Esophagus muscularis mucosa (tissue), 4 donors: Measurements from ENCODE around the gene BTLA. TPM values are rescaled to one million over a fixed set of nuclear protein-coding genes. Genes with fewer than 3 reads are reported as not detected.

Source experiments
- DNase-seq: peaks from one replicate; pipeline ENCODE4 v3.0.0-alpha.2; 2017; ENCODE audit errors: extremely low spot score
- H3K27ac ChIP-seq, 4 donors: fragments of 200-600 bp; sonication (generic); replicated peaks in 1 of 4; 1 replicate in 3 of 4; 2 replicates in 1 of 4; pipeline ENCODE4 v1.5.1; 2016 to 2019; ENCODE audit warnings: mild to moderate bottlenecking in 1 of 4
- H3K27me3 ChIP-seq, 4 donors: fragments of 200-600 bp; sonication (generic); one replicate each; pipeline versions ENCODE4 v1.5.1 to v1.6.0; 2016 to 2019
- H3K36me3 ChIP-seq, 4 donors: fragments of 200-600 bp; sonication (generic); one replicate each; pipeline ENCODE4 v1.5.1; 2016 to 2019
- H3K4me1 ChIP-seq, 4 donors: fragments of 200-600 bp; sonication (generic); one replicate each; pipeline ENCODE4 v1.5.1; 2016 to 2019
- H3K4me3 ChIP-seq, 4 donors: fragments of 200-600 bp; sonication (generic); 1 replicate in 2 of 4; 2 replicates in 2 of 4; pipeline ENCODE4 v1.5.1; 2016 to 2019; ENCODE audit warnings: mild to moderate bottlenecking in 4 of 4, moderate library complexity in 1 of 4
- H3K9me3 ChIP-seq, 4 donors: fragments of 200-600 bp; sonication (generic); 1 replicate in 3 of 4; 2 replicates in 1 of 4; pipeline ENCODE4 v1.5.1; 2016 to 2019
- CTCF ChIP-seq, 3 experiments: fragments of 200-600 bp in 2 of 3; fragments of 450-650 bp in 1 of 3; sonication (generic) in 2 of 3; IDR thresholded peaks; one replicate each; pipeline ENCODE4 v1.5.1; 2017 to 2019; ENCODE audit warnings: antibody characterized with exemption in 3 of 3, mild to moderate bottlenecking in 2 of 3, moderate library complexity in 1 of 3
- EP300 ChIP-seq: sonication (generic); formaldehyde crosslinking; IDR thresholded peaks from one replicate; pipeline ENCODE4 v1.6.1; 2017; ENCODE audit warnings: antibody characterized with exemption
- POLR2A ChIP-seq: fragments of 450-650 bp; IDR thresholded peaks from one replicate; pipeline ENCODE4 v1.6.1; 2017; ENCODE audit warnings: antibody characterized with exemption, moderate library complexity, mild to moderate bottlenecking, low read depth
- POLR2AphosphoS5 ChIP-seq, 2 donors: sonication (generic); formaldehyde crosslinking; IDR thresholded peaks; one replicate each; pipeline ENCODE4 v1.6.1; 2017; ENCODE audit warnings: antibody characterized with exemption in 2 of 2
- WGBS: methylation state at CpG from one replicate; pipeline ENCODE4 v1.1.5; 2018; 5-methylcytosine and 5-hydroxymethylcytosine counted together
- intact Hi-C: fragments of 100-400 bp; cut with DNase I; formaldehyde crosslinking; loops from one replicate; pipeline ENCODE4 v1.15.1; 2023
- total RNA-seq, 4 donors: library from RNA; depleted of rRNA; stranded (reverse); fragments of >200 nt; gene quantifications; one replicate each; pipeline versions ENCODE4 v1.1.0 to v1.2.1, GENCODE V29; 2016

Gene BTLA
- total RNA-seq, 4 donors from 2014 or later, result 1.5 TPM; not detected in 3

GRCh38 chr3:112508860-112509259, 9.6 kb upstream of the BTLA start:
- H3K27me3 ChIP-seq, result no peaks in the 10 kb centered on the region
- no peak overlapping the region for H3K4me3 ChIP-seq
- no peak for TF ChIP-seq POLR2AphosphoS5 (IDR thresholded peaks at IDR 0.05)

GRCh38 chr3:112508261-112508660, 9.0 kb upstream of the BTLA start:
- DNase-seq, result no peak
- TF ChIP-seq POLR2AphosphoS5 (IDR thresholded peaks at IDR 0.05) (no peak), POLR2A (no peak), CTCF (IDR thresholded peaks at IDR 0.05) (no peak), EP300 (no peak)
- 47% methylated on average over 2 of the region's 2 CpGs for WGBS
- peaks cover 0 to 4% (median 0%) of the 10 kb centered on the region in 4 donors for H3K4me1 ChIP-seq
- no peak overlapping the region for H3K27ac ChIP-seq
- H3K27me3 ChIP-seq, result no peaks in the 10 kb centered on the region
- H3K9me3 ChIP-seq, result no peaks in the 10 kb centered on the region
- intact Hi-C loops, result no loop called here
- no peaks in the 10 kb centered on the region for H3K36me3 ChIP-seq
- no peak overlapping the region for H3K4me3 ChIP-seq

More at GRCh38 chr3:112508860-112509259, 9.6 kb upstream of the BTLA start:
- H3K4me1 ChIP-seq, result peaks cover 0 to 4% (median 0%) of the 10 kb centered on the region in 4 donors
- no peaks in the 10 kb centered on the region for H3K9me3 ChIP-seq
- intact Hi-C loops, result no loop called here
- no peak for DNase-seq
- H3K27ac ChIP-seq, result no peak overlapping the region
- no peaks in the 10 kb centered on the region for H3K36me3 ChIP-seq

GRCh38 chr3:112505907-112506306, 6.6 kb upstream of the BTLA start:
- no peaks in the 10 kb centered on the region for H3K27me3 ChIP-seq
- H3K36me3 ChIP-seq, result no peaks in the 10 kb centered on the region
- H3K4me1 ChIP-seq, result peaks cover 0 to 4% (median 0%) of the 10 kb centered on the region in 4 donors
- intact Hi-C loops, result no loop called here
- whole genome bisulfite sequencing, result 31% methylated on average over 2 of the region's 2 CpGs
- DNase-seq, result no peak
- no peaks in the 10 kb centered on the region for H3K9me3 ChIP-seq
- H3K4me3 ChIP-seq, result no peak overlapping the region
- H3K27ac ChIP-seq, result no peak overlapping the region
- TF ChIP-seq CTCF (IDR thresholded peaks at IDR 0.05) (no peak), POLR2AphosphoS5 (IDR thresholded peaks at IDR 0.05) (no peak), EP300 (no peak), POLR2A (no peak)

- 86% methylated on average over 3 of the region's 3 CpGs for WGBS
- intact Hi-C loops, result no loop called here
- no peak for DNase-seq
Measured at GRCh38 chr3:112504123-112504522, 4.9 kb upstream of the BTLA start.

GRCh38 chr3:112503304-112503972, 4.2 kb upstream of the BTLA start:
- Histone ChIP-seq H3K27ac (no peak overlapping the region), H3K4me3 (no peak overlapping the region), H3K27me3 (no peaks in the 10 kb centered on the region), H3K9me3 (no peaks in the 10 kb centered on the region), H3K4me1 (peaks cover 0 to 4% (median 0%) of the 10 kb centered on the region in 4 donors), H3K36me3 (no peaks in the 10 kb centered on the region)
- DNase-seq, result no peak
- TF ChIP-seq EP300 (no peak), CTCF (IDR thresholded peaks at IDR 0.05) (no peak), POLR2AphosphoS5 (IDR thresholded peaks at IDR 0.05) (no peak), POLR2A (no peak)
- intact Hi-C loops, result no loop called here
- 91% methylated on average over 4 of the region's 4 CpGs for WGBS

More at GRCh38 chr3:112504123-112504522, 4.9 kb upstream of the BTLA start:
- Histone ChIP-seq H3K27me3 (no peaks in the 10 kb centered on the region), H3K9me3 (no peaks in the 10 kb centered on the region), H3K27ac (no peak overlapping the region), H3K36me3 (no peaks in the 10 kb centered on the region), H3K4me1 (peaks cover 0 to 4% (median 0%) of the 10 kb centered on the region in 4 donors), H3K4me3 (no peak overlapping the region)
- TF ChIP-seq POLR2A (no peak), POLR2AphosphoS5 (IDR thresholded peaks at IDR 0.05) (no peak), CTCF (IDR thresholded peaks at IDR 0.05) (no peak), EP300 (no peak)
